Activated T-helper 2 cell treated with anti-CD3 and anti-CD28 coated beads, Interferon-gamma antibody, Interleukin-2, Interleukin-4, amounts not matched to agents 10 μg/mL and 5 μg/mL and 100 μg/mL, durations not matched to agents 14 hours and 24 hours and 36 hours (primary cell): ENCODE data around the gene CEP112. TPM values are rescaled to one million over a fixed set of nuclear protein-coding genes. Genes with fewer than 3 reads are reported as not detected.

Source experiments
- DNase-seq: peaks from one replicate; pipeline ENCODE4 v3.0.0; 2021; ENCODE audit warnings: low spot score
- H3K27ac Mint-ChIP-seq: one replicate; pipeline ENCODE4 v1.8.0; 2021; ENCODE audit warnings: mixed read lengths
- H3K27me3 Mint-ChIP-seq: one replicate; pipeline ENCODE4 v1.8.0; 2021; ENCODE audit warnings: low read depth, mixed read lengths
- H3K36me3 Mint-ChIP-seq: one replicate; pipeline ENCODE4 v1.8.0; 2021; ENCODE audit warnings: low read depth, mixed read lengths
- H3K4me1 Mint-ChIP-seq: one replicate; pipeline ENCODE4 v1.8.0; 2021; ENCODE audit warnings: low read depth, mixed read lengths
- H3K4me3 Mint-ChIP-seq: one replicate; pipeline ENCODE4 v1.8.0; 2021; ENCODE audit warnings: low read depth, mild to moderate bottlenecking, moderate library complexity, mixed read lengths
- H3K9me3 Mint-ChIP-seq: one replicate; pipeline ENCODE4 v1.8.0; 2021; ENCODE audit warnings: mixed read lengths
- intact Hi-C: fragments of 100-400 bp; cut with micrococcal nuclease; formaldehyde crosslinking; loops from one replicate; pipeline ENCODE4 v1.15.1; 2023
- total RNA-seq: library from RNA; stranded (reverse); gene quantifications from 2 replicates; pipeline ENCODE4 v1.2.3, GENCODE V29; 2022

CEP112 gene
- total RNA-seq, result 0.66 and 1.1 TPM in 2 replicates

DNA sequence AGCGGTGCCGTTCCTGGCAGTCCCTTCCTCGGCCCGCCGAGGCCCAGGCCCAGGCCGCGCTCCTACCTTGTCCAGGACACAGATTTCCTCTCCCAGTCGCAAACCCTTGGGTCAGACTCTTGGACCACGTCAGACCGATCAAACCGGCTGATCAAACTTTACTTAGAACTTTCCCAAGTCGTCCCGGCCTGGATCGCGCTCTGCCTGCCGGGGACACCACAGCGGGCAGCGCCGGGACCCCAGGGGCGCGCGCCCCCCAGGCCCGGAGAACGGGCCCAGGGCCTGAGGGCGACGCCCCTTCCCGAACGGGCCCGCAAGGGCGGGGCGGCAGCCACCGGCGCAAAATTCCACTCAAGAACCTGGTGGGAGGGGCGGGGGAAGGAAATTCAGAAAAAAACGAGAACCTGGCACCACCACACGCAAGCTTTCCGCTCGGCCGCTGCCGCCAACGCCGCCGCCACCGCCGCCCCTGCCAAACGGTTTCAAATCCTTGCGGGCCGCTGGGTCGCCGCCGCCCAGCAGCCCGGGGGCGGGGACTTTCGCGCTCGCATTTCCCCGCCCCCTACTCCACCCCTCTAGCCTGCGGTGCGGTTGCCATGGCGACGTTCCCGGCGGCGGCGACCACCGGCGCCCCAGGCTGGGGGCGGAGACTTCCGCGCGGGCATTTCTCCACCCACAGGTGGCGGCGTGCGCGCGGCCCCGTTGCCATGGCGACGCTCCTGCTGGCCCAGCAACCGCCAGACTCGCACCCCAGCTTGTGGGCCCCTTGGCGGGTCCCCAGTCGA, at the start of gene CEP112:
Gene CEP112, minus strand, starts transcription at position 541 of the 785 bp plus-strand sequence.
- Mint-ChIP-seq H3K36me3 (no peaks in the 10 kb centered on the region), H3K4me1 (peaks cover 14% of the 10 kb centered on the region), H3K4me3 (peak within 1 kb of the TSS; percentile 77), H3K27ac (peak within 1 kb of the TSS; percentile 46), H3K27me3 (peaks cover 4% of the 10 kb centered on the region), H3K9me3 (no peaks in the 10 kb centered on the region)
- intact Hi-C loops, result no loop called here
- DNase-seq, result peak; percentile 81

DNA sequence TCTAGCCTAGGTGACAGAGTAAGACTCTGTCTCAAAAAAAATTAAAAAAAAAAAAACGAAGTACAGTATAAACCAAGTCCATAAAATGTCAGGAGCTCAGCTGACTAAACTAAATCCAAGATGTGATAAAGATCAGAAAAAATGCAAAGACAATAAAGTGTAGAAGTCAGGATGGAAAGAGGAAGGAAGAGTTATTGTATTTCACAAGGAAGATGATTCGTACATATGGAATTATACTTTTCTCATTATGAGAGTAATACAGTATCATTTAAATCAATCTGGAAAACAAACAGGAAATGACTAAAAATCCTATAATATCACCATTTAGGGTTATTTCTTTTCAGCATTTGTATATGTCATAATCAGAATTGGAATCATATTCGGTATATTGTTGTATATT, 48.7 kb upstream of the CEP112 start:
- Mint-ChIP-seq H3K4me1 (peaks cover 2% of the 10 kb centered on the region), H3K9me3 (no peaks in the 10 kb centered on the region), H3K36me3 (no peaks in the 10 kb centered on the region), H3K27ac (no peak overlapping the region), H3K4me3 (no peak overlapping the region), H3K27me3 (peaks cover 12% of the 10 kb centered on the region)
- intact Hi-C loops, result no loop called here
- no peak for DNase-seq

DNA sequence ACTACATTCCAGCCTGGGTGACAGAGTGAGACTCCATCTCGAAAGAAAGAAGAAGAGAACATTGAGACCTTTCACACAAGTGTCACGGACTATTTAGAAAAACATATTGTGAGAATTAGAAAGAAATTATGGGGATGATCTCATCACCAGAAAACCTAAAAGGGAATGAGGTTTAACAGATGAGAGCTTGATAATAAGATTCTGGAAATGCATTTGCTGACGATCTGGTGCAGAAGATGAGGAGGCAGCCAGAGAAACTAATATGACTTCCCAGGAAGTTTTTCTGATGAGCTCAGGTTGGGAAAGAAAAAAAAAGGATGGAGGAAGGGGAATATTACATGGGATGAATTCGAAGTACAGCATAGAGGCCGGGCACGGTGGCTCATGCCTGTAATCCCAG, 48.1 kb upstream of the CEP112 start:
- Mint-ChIP-seq H3K27me3 (peaks cover 12% of the 10 kb centered on the region), H3K36me3 (no peaks in the 10 kb centered on the region), H3K27ac (no peak overlapping the region), H3K4me1 (peaks cover 2% of the 10 kb centered on the region), H3K9me3 (no peaks in the 10 kb centered on the region), H3K4me3 (no peak overlapping the region)
- DNase-seq, result no peak
- intact Hi-C loops, result no loop called here

DNA sequence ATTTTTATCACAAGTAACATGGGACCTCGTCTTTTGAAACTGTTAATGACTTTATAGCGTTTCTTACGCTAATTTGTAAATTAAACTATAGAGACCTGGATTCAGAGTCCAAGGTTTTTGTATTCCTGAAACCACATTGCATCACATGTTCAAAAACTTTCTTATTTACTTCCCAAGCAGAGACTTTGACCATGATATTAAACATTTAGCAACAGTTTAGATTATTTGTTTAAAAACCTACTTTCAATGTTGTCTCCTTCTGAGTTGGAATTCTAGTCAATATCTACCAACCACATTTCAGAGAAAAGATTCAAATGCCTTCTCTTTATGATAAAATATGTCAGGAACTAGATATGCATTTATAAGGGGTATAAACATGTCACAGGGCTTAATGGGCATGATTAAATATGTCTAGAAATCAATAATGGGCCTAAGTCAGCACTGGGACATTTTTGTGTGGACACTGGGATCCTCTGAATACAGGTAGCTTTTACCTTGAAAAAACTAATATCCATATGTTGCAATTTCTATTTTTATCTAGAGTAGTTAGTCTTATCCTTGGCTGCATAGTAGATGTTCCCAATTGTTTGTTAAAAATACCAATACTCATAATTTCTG, 43.6 kb upstream of the CEP112 start:
- no peak overlapping the region for H3K27ac Mint-ChIP-seq
- peaks cover 21% of the 10 kb centered on the region for H3K27me3 Mint-ChIP-seq
- H3K4me3 Mint-ChIP-seq, result no peak overlapping the region
- H3K36me3 Mint-ChIP-seq, result no peaks in the 10 kb centered on the region
- peaks cover 2% of the 10 kb centered on the region for H3K4me1 Mint-ChIP-seq
- no peak for DNase-seq
- no peaks in the 10 kb centered on the region for H3K9me3 Mint-ChIP-seq
- intact Hi-C loops, result no loop called here

DNA sequence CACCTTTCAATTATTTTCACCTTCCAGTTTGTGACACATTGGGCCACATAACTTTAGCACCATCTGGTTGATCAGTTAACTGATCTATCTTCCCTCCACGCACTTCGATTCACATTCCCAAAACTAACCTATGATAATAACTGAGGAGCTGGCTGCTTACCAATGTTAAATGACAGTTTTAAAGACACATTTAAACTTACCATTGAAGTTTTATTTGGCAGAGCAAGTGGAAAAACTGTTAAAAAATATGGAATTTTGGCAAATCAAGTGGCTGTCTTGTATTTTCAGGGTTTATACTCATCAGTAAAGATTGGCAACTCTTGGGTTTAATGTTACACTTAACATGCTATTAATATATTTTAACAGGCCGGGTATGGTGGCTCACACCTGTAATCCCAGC, 42.7 kb upstream of the CEP112 start:
- intact Hi-C loops, result no loop called here
- H3K4me3 Mint-ChIP-seq, result no peak overlapping the region
- H3K9me3 Mint-ChIP-seq, result no peaks in the 10 kb centered on the region
- H3K27ac Mint-ChIP-seq, result no peak overlapping the region
- no peak for DNase-seq
- H3K4me1 Mint-ChIP-seq, result peaks cover 2% of the 10 kb centered on the region
- peaks cover 26% of the 10 kb centered on the region for H3K27me3 Mint-ChIP-seq
- no peaks in the 10 kb centered on the region for H3K36me3 Mint-ChIP-seq

DNA sequence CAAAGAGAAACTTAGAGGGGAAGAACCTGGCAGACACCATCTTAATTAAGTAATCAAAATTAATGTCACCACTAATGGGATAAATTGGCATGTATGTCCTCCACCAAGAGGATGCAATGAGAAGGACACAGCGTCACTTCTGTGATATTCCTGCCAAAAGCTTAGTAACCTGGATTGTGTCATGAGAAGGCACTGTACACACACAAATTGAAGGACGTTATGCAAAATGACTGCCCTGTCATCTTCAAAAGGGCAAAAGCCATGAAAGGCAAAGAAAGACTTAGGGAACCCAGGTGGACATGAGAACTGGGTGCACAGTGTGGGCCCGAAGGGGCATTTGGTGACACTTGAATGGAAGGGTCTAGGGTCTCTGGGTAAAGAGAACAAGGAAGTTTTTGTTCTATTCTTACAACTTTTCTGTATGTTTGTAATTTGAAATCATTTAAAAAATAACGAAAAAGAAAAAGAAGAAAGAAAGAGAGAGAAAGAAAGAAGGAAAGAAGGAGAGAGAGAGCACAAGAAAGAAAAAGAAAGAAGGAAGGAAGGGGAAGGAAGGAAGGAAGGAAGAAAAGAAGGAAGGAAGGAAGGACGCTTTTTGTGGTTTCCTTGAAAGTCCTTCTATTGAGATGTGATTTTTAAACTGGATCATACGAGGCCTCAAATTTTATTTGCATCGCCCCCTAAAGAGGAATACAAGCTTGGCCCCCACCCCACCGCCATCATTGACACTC, 41.3 kb upstream of the CEP112 start:
- Mint-ChIP-seq H3K4me3 (no peak overlapping the region), H3K27ac (no peak overlapping the region), H3K36me3 (no peaks in the 10 kb centered on the region), H3K27me3 (peaks cover 23% of the 10 kb centered on the region), H3K9me3 (no peaks in the 10 kb centered on the region), H3K4me1 (peaks cover 2% of the 10 kb centered on the region)
- intact Hi-C loops, result no loop called here
- no peak for DNase-seq

DNA sequence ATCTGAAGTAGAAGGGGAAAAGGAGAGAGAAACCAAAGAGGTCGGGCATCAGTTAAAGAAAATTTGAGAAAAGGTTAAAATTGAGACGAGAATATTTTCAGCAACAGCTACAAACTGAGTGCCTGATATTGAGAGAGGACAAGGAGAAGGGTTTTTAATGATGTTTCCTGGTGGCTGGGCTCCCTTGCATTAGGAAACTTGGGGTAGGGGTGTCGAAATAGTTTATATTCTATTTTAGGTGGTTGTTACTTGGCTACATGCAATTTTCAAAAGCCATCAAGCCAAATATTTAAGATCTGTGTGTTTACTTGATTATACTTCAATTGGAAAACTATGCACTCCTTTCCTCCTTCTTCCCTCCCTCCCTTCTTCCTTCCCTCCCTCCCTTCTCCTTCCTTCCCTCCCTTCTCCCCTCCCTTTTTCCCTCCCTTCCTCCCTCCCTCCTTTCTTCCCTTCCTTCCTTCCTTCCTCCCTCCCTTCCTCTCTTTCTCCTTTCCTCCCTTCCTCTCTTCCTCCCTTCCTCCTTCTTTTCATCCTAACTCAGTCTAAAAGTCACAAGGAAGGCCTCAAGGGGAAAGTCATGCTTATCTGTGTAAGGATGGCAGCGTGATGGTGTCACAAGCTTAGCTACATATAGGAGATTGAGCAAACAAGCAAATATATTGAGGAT, 39.1 kb upstream of the CEP112 start:
- H3K36me3 Mint-ChIP-seq, result no peaks in the 10 kb centered on the region
- intact Hi-C loops, result no loop called here
- H3K27ac Mint-ChIP-seq, result no peak overlapping the region
- no peak for DNase-seq
- peaks cover 28% of the 10 kb centered on the region for H3K27me3 Mint-ChIP-seq
- H3K4me1 Mint-ChIP-seq, result peaks cover 2% of the 10 kb centered on the region
- H3K9me3 Mint-ChIP-seq, result no peaks in the 10 kb centered on the region
- no peak overlapping the region for H3K4me3 Mint-ChIP-seq

DNA sequence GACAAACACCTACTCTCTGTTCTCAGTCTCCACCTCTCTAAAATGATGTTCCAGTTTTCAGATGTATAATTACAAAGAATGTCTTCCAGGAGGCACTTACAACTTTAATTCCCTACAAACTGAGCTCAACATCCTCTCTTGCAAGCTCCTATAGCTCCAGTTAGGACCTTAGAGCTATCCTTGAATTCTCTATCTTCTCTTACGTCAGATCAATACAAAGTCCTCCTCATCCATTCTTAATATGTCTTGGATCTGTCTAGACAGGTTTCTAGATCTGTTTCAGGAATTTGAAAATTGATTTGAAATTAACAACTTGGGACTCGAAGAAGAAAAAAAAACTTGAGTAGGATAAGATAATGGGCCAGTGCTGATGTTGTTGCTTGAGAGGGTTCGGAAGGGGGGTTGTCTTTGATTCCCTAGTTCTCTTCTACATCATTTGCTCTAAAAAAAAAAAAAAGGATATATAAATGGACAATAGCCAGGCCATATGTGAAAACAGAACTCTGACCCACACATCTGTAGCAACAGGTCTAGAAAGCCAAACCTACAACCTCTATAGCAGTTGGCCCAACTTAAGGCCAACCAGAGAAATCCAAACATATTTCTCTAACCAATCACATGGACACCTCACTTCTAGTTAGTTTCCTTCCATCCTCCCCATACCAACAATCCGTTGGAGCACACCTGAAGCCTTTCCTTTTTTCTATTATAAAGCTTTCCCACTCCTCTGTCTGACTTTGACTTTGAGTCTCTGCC, 38.0 kb upstream of the CEP112 start:
- Mint-ChIP-seq H3K36me3 (no peaks in the 10 kb centered on the region), H3K4me1 (peaks cover 2% of the 10 kb centered on the region), H3K27ac (no peak overlapping the region), H3K27me3 (peaks cover 31% of the 10 kb centered on the region), H3K9me3 (no peaks in the 10 kb centered on the region), H3K4me3 (no peak overlapping the region)
- no peak for DNase-seq
- intact Hi-C loops, result no loop called here

DNA sequence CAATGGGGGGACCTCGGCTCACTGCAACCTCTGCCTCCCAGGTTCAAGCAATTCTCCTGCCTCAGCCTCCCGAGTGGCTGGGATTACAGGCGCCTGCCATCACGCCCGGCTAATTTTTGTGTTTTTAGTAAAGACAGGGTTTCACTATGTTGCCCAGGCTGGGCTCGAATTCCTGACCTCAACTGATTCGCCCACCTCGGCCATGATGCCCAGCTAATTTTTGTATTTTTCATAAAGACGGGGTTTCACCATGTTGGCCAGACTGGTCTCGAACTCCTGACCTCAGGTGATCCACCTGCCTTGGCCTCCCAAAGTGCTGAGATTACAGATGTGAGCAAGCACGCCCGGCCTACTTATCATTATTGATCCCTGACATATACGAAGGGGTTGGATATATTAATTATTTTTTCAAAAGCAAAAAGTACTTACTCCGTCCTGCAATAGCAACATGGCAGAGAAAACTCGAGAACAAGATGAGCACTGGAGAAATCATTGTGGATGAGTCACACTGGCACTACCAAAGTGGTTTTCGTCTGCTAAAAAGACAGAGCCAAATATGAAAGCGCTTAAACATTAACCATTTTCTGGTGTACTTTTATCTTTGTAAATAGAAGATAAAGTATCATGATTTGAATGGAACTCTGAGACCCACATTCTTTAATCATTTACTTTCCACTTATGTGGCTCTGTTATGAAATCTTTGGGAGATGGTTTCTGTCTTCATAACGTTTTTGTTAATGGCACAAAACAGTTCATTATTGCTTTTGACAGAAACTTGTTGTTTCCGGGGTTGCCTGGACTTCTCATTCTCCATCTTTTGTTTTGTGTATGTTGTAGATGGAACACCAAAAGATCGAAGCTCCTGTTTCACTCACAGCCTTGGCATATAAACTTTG, 37.2 kb upstream of the CEP112 start, which contains the start of gene APOH:
Gene APOH, minus strand, starts transcription at position 529 of the 896 bp plus-strand sequence. Its CDS starts 36 bp downstream, at position 493.
- no peaks in the 10 kb centered on the region for H3K9me3 Mint-ChIP-seq
- DNase-seq, result no peak
- H3K27me3 Mint-ChIP-seq, result peaks cover 31% of the 10 kb centered on the region
- H3K27ac Mint-ChIP-seq, result no peak within 1 kb of the TSS
- H3K4me1 Mint-ChIP-seq, result peaks cover 2% of the 10 kb centered on the region
- intact Hi-C loops, result no loop called here
- H3K4me3 Mint-ChIP-seq, result no peak within 1 kb of the TSS
- H3K36me3 Mint-ChIP-seq, result no peaks in the 10 kb centered on the region

DNA sequence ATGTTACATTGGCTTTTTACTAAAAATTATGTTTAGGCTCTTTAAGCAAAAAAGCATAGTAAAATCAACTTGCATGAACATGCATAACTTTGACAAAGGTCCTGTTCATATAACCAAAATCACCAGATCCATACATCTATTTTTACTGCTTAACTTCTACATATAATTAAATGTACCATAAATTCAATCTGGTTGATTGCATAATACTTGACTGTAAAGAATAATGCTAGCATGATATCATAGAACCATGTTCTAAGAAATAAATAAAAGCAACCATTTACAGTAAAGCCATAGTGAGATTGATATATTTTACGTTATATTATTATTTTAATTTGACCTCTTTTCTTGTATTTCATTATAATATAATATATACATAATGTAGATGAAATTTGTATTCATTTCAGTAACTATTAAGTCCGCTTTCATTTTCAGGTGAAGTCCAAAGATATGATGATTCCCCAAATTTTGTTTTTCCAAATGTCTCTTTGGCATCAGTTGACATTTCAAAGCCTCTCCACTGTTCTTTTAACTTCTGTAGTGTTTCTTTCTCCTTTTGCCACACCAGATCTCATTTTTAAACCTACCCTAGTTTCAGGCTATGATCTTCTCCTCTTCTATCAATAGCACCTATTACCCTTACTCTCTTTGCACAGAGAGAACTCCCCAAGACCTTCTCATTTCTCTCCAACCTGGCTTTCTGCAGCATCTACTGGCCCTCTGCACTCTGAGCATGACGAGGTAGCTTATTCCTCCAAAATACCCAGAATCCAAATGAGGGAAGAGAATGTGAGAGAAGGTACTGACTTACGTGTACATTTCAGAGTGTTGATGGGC, 35.5 kb upstream of the CEP112 start:
- no peak overlapping the region for H3K4me3 Mint-ChIP-seq
- no peak overlapping the region for H3K27ac Mint-ChIP-seq
- no peaks in the 10 kb centered on the region for H3K36me3 Mint-ChIP-seq
- DNase-seq, result no peak
- H3K4me1 Mint-ChIP-seq, result no peaks in the 10 kb centered on the region
- peaks cover 34% of the 10 kb centered on the region for H3K27me3 Mint-ChIP-seq
- H3K9me3 Mint-ChIP-seq, result no peaks in the 10 kb centered on the region
- intact Hi-C loops, result no loop called here

DNA sequence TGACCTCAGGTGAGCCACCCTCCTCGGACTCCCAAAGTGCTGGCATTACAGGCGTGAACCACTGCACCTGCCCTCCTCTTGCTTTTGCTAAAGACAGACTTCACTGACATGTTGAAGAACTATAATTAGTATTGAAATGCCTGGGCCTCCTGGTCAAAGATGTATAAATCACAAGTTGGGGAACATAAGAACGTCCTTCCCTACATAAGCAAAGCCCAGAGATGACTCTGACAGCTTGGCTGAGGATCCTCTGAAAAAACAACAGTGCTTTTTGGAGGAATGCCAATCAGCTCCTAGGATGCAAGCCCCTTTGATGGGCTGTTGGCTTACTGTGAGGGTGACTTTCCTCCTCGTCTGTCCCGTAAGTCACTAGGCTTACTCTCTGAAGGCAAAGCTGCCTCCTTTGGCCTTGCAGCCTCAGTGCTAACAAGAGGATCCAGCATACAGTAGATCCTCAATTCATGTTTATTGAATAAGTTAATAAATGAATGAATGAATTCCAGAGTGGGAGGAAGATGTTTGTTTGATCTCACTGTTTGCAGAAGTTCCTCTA, 30.9 kb upstream of the CEP112 start:
- Mint-ChIP-seq H3K4me3 (no peak overlapping the region), H3K27me3 (peaks cover 36% of the 10 kb centered on the region), H3K36me3 (no peaks in the 10 kb centered on the region), H3K9me3 (no peaks in the 10 kb centered on the region), H3K4me1 (no peaks in the 10 kb centered on the region), H3K27ac (no peak overlapping the region)
- intact Hi-C loops, result no loop called here
- DNase-seq, result no peak
